ENCODE measurements around the gene ADH1C. TPM values are rescaled to one million over a fixed set of nuclear protein-coding genes. Genes with fewer than 3 reads are reported as not detected.

Gene ADH1C
- total RNA-seq, 2 experiments from 2014 or later: not detected

GRCh38 chr4:99383399-99383798 lies 30.9 kb upstream of the ADH1C start:
- Histone ChIP-seq H3K36me3 (ENCODE audit: insufficient read depth, low read length) (no peaks in the 10 kb centered on the region), H2AFZ (ENCODE audit: low read length) (no peak overlapping the region), H3K4me1 (ENCODE audit: insufficient read depth, low read length, poor library complexity, severe bottlenecking) (no peaks in the 10 kb centered on the region), H3K27ac (ENCODE audit: low read depth, low read length, poor library complexity, severe bottlenecking) (no peak overlapping the region), H3K9me2 (ENCODE audit: insufficient read depth, low read length) (no peaks in the 10 kb centered on the region), H3K79me2 (ENCODE audit: insufficient read depth, low read depth, low read length) (no peaks in the 10 kb centered on the region), H4K20me1 (ENCODE audit: insufficient read depth, low read length) (no peaks in the 10 kb centered on the region), H3K4me3 (ENCODE audit: low read depth, low read length, poor library complexity, severe bottlenecking) (no peak overlapping the region), H3K9me3 (ENCODE audit: low read length) (no peaks in the 10 kb centered on the region), H3K4me2 (ENCODE audit: low read length) (no peak overlapping the region)
- CTCF ChIA-PET (ENCODE audit: unreplicated experiment): no interaction called here
- DNase-seq (ENCODE audit: low spot score): no peak
- BruUV-seq (replicated peaks): no TSS peak
- TF ChIP-seq CTCF (conservative IDR thresholded peaks at IDR 0.05; ENCODE audit: low read length) (no peak), EZH2phosphoT487 (IDR thresholded peaks at IDR 0.05; ENCODE audit: borderline replicate concordance, low read depth, low read length) (no peak)
- POLR2A ChIA-PET: interaction anchor here (0.6 to 1.5 kb wide), 2 partner anchors 21 to 1210 kb away, joined by 3 read pairs; no protein-coding TSS in a partner anchor
- intact Hi-C loops (cut with micrococcal nuclease; ENCODE audit: unreplicated experiment): no loop called here

GRCh38 chr4:99382745-99383360 lies 30.3 kb upstream of the ADH1C start:
- Histone ChIP-seq H4K20me1 (ENCODE audit: insufficient read depth, low read length) (no peaks in the 10 kb centered on the region), H3K9me2 (ENCODE audit: insufficient read depth, low read length) (no peaks in the 10 kb centered on the region), H3K36me3 (ENCODE audit: insufficient read depth, low read length) (no peaks in the 10 kb centered on the region), H3K4me3 (ENCODE audit: low read depth, low read length, poor library complexity, severe bottlenecking) (no peak overlapping the region), H3K79me2 (ENCODE audit: insufficient read depth, low read depth, low read length) (no peaks in the 10 kb centered on the region), H3K4me2 (ENCODE audit: low read length) (no peak overlapping the region), H3K27ac (ENCODE audit: low read depth, low read length, poor library complexity, severe bottlenecking) (no peak overlapping the region), H2AFZ (ENCODE audit: low read length) (no peak overlapping the region), H3K9me3 (ENCODE audit: low read length) (no peaks in the 10 kb centered on the region), H3K4me1 (ENCODE audit: insufficient read depth, low read length, poor library complexity, severe bottlenecking) (no peaks in the 10 kb centered on the region)
- ChIA-PET POLR2A (interaction anchor here (0.5 to 1.5 kb wide), 2 partner anchors 21 to 875 kb away, joined by 3 read pairs; no protein-coding TSS in a partner anchor), CTCF (ENCODE audit: unreplicated experiment) (no interaction called here)
- DNase-seq (ENCODE audit: low spot score): no peak
- TF ChIP-seq CTCF (conservative IDR thresholded peaks at IDR 0.05; ENCODE audit: low read length): no peak
- TF ChIP-seq EZH2phosphoT487 (IDR thresholded peaks at IDR 0.05; ENCODE audit: borderline replicate concordance, low read depth, low read length): no peak
- intact Hi-C loops (cut with micrococcal nuclease; ENCODE audit: unreplicated experiment): no loop called here
- no TSS peak for BruUV-seq (replicated peaks)

GRCh38 chr4:99381588-99382175 lies 29.1 kb upstream of the ADH1C start:
- no peak for DNase-seq (ENCODE audit: low spot score)
- H3K9me2 ChIP-seq (ENCODE audit: insufficient read depth, low read length): no peaks in the 10 kb centered on the region
- POLR2A ChIA-PET: no interaction called here
- intact Hi-C loops (cut with micrococcal nuclease; ENCODE audit: unreplicated experiment): no loop called here
- H3K79me2 ChIP-seq (ENCODE audit: insufficient read depth, low read depth, low read length): no peaks in the 10 kb centered on the region
- H3K36me3 ChIP-seq (ENCODE audit: insufficient read depth, low read length): no peaks in the 10 kb centered on the region
- TF ChIP-seq CTCF (conservative IDR thresholded peaks at IDR 0.05; ENCODE audit: low read length) (no peak), EZH2phosphoT487 (IDR thresholded peaks at IDR 0.05; ENCODE audit: borderline replicate concordance, low read depth, low read length) (no peak)
- CTCF ChIA-PET (ENCODE audit: unreplicated experiment): no interaction called here
- no peaks in the 10 kb centered on the region for H4K20me1 ChIP-seq (ENCODE audit: insufficient read depth, low read length)
- H3K4me1 ChIP-seq (ENCODE audit: insufficient read depth, low read length, poor library complexity, severe bottlenecking): no peaks in the 10 kb centered on the region
- no peak overlapping the region for H3K4me2 ChIP-seq (ENCODE audit: low read length)
- no peak overlapping the region for H2AFZ ChIP-seq (ENCODE audit: low read length)
- no peak overlapping the region for H3K4me3 ChIP-seq (ENCODE audit: low read depth, low read length, poor library complexity, severe bottlenecking)
- no peak overlapping the region for H3K27ac ChIP-seq (ENCODE audit: low read depth, low read length, poor library complexity, severe bottlenecking)
- no peaks in the 10 kb centered on the region for H3K9me3 ChIP-seq (ENCODE audit: low read length)
- no TSS peak for BruUV-seq (replicated peaks)

All from OCI-LY7 (cell line).